Activated CD8-positive, alpha-beta memory T cell treated with anti-CD3 and anti-CD28 coated beads, Interleukin-2, amount 50 U/mL, for 1 hour (primary cell): ENCODE measurements around the gene RIMKLB.
"Not testable (repeated sequence)": the region's sequence is repeated elsewhere in the genome, so short reads cannot be mapped to it uniquely, and the experiment has no call there.

Experiments used
- DNase-seq: peaks from one replicate; pipeline ENCODE4 v3.0.0-alpha.2; 2020; ENCODE audit errors: extremely low read depth

The RIMKLB gene

GRCh38 chr12:8818526-8818925 lies 120.7 kb downstream of the RIMKLB start:
- DNase-seq: no peak

- DNase-seq: no peak
Observed at GRCh38 chr12:8819666-8819980, 121.8 kb downstream of the RIMKLB start.

GRCh38 chr12:8820676-8821407 lies 123.1 kb downstream of the RIMKLB start:
- DNase-seq: not testable (repeated sequence)

- DNase-seq: no peak
Observed at GRCh38 chr12:8821591-8821990, 123.8 kb downstream of the RIMKLB start.

GRCh38 chr12:8822298-8822697 lies 124.5 kb downstream of the RIMKLB start, which contains the start of gene A2ML1:
Gene A2ML1 (plus strand): TSS chr12:8822621. CDS start chr12:8822652, 31 bp downstream.
- no peak for DNase-seq

- DNase-seq: no peak
Observed at GRCh38 chr12:8823565-8824300, 125.9 kb downstream of the RIMKLB start.

- DNase-seq: no peak
Observed at GRCh38 chr12:8827551-8828256, 129.9 kb downstream of the RIMKLB start.

- no peak for DNase-seq
Observed at GRCh38 chr12:8828257-8829124, 130.7 kb downstream of the RIMKLB start.

- DNase-seq: no peak
Observed at GRCh38 chr12:8829125-8829518, 131.3 kb downstream of the RIMKLB start.

- no peak for DNase-seq
Observed at GRCh38 chr12:8829621-8830020, 131.8 kb downstream of the RIMKLB start.

GRCh38 chr12:8831116-8831515 lies 133.3 kb downstream of the RIMKLB start:
- DNase-seq: no peak

GRCh38 chr12:8832500-8832899 lies 134.7 kb downstream of the RIMKLB start:
- no peak for DNase-seq
